ENCODE data around the gene MAD1L1. TPM values are rescaled to one million over a fixed set of nuclear protein-coding genes. Genes with fewer than 3 reads are reported as not detected.

MAD1L1 gene
- total and polyA plus RNA-seq, 4 donors = 43.0 to 54.9 (median 49.9) TPM

DNA sequence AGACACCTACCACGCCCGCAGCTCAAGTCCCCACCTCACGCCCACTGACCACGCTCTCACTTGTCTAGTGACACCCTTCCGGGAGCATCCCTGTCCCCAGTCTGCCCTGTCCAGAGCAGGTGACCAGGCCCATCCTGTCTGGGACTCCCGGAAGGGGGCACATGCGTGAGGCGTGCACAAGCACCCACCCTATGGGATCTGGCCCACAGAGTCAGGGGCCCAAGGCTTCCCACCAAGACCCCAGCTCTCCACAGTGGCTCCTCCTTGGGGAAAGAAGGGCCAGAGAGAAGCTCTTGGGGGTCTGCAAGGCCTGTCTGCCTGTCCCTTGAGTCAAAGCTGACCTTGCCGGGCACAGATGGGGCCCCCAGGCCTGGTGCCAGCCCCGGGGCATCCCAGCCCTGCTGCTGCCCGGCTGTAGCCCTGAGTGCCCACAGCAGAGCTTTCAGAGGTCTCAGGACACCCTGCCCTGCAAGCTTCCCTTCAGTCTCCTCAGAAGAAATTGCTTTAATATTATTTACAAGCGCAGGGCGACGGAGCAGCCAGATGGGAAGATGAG lies 367.7 kb downstream of the MAD1L1 start:
- no peaks in the 10 kb centered on the region for H3K27me3 ChIP-seq (ENCODE audit: control insufficient read depth in 3 of 3, insufficient read depth in 3 of 3, low read length in 2 of 3)
- no peak overlapping the region for H3K27ac ChIP-seq (ENCODE audit: low read depth in 1 of 2, low read length in 1 of 2)
- peaks cover 0 to 10% (median 3%) of the 10 kb centered on the region in 5 donors for H3K4me1 ChIP-seq (ENCODE audit: control insufficient read depth in 5 of 5, insufficient read depth in 5 of 5, low read length in 5 of 5)
- H3K36me3 ChIP-seq (ENCODE audit: control insufficient read depth in 4 of 4, insufficient read depth in 4 of 4, low read length in 4 of 4) = peaks cover 0 to 1% (median 0%) of the 10 kb centered on the region in 4 donors
- no peak overlapping the region for H3K9ac ChIP-seq (ENCODE audit: insufficient read depth in 1 of 2, low read length in 2 of 2)
- no peak overlapping the region for H3K4me3 ChIP-seq
- H3K9me3 ChIP-seq (ENCODE audit: control insufficient read depth in 4 of 4, insufficient read depth in 3 of 4, low read length in 3 of 4) = no peaks in the 10 kb centered on the region
- 96 to 97% methylated on average over 14 of the region's 14 CpGs for WGBS, 2 donors
- ATAC-seq (ENCODE audit: insufficient read depth, low FRiP score) (peak; percentile 5), DNase-seq (no peak)
- TF ChIP-seq, protein P1, sequence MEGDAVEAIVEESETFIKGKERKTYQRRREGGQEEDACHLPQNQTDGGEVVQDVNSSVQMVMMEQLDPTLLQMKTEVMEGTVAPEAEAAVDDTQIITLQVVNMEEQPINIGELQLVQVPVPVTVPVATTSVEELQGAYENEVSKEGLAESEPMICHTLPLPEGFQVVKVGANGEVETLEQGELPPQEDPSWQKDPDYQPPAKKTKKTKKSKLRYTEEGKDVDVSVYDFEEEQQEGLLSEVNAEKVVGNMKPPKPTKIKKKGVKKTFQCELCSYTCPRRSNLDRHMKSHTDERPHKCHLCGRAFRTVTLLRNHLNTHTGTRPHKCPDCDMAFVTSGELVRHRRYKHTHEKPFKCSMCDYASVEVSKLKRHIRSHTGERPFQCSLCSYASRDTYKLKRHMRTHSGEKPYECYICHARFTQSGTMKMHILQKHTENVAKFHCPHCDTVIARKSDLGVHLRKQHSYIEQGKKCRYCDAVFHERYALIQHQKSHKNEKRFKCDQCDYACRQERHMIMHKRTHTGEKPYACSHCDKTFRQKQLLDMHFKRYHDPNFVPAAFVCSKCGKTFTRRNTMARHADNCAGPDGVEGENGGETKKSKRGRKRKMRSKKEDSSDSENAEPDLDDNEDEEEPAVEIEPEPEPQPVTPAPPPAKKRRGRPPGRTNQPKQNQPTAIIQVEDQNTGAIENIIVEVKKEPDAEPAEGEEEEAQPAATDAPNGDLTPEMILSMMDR (IDR thresholded peaks at IDR 0.05; ENCODE audit: control extremely low read depth, extremely low read depth) = no peak

DNA sequence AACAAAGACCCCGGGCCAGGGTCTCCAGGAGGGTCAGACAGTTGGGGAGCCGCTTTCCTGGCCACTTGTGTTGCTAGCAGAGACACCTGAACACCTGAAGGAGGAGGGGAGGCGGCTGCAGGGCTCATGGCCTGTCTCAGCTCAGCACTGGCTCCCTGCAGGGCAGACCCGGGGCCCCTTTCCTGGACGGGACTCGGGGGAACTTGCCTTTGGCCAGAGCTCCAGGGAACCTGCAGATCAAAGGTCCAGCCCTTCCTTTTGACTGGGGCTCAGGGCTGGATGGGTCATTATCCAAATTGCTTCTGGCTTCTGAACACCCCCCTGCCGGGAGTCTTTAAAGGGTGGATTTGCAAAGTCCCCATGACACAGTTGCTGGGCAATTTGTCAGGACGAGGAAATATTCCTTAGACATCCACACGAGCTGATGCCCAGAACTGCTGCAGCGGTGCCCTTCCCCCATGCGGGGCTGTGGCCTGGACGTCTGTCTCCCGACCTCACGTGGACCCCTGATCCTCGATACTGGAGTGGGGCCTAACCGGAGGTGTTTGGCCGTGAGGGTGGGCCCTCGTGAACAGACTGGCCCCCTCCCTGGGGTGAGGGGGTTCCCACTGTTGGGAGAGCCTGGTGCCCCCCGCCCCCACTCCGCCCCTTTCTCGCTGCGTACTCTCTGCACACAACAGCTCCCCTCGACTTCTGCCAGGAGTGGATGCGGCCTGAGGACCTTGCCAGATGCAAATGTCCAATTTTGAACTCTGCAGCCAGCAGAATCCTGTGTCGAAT lies 368.4 kb downstream of the MAD1L1 start:
- no peak overlapping the region for H3K9ac ChIP-seq (ENCODE audit: insufficient read depth in 1 of 2, low read length in 2 of 2)
- DNase-seq (no peak), ATAC-seq (ENCODE audit: insufficient read depth, low FRiP score) (no peak)
- no peak overlapping the region for H3K27ac ChIP-seq (ENCODE audit: low read depth in 1 of 2, low read length in 1 of 2)
- H3K36me3 ChIP-seq (ENCODE audit: control insufficient read depth in 4 of 4, insufficient read depth in 4 of 4, low read length in 4 of 4) = peaks cover 0 to 1% (median 0%) of the 10 kb centered on the region in 4 donors
- TF ChIP-seq, protein P1 (IDR thresholded peaks at IDR 0.05; ENCODE audit: control extremely low read depth, extremely low read depth) = no peak
- H3K4me1 ChIP-seq (ENCODE audit: control insufficient read depth in 5 of 5, insufficient read depth in 5 of 5, low read length in 5 of 5) = peaks cover 0 to 10% (median 0%) of the 10 kb centered on the region in 5 donors
- no peak overlapping the region for H3K4me3 ChIP-seq
- no peaks in the 10 kb centered on the region for H3K27me3 ChIP-seq (ENCODE audit: control insufficient read depth in 3 of 3, insufficient read depth in 3 of 3, low read length in 2 of 3)
- no peaks in the 10 kb centered on the region for H3K9me3 ChIP-seq (ENCODE audit: control insufficient read depth in 4 of 4, insufficient read depth in 3 of 4, low read length in 3 of 4)
- 90% methylated on average over 25 of the region's 25 CpGs for WGBS, 2 donors

DNA sequence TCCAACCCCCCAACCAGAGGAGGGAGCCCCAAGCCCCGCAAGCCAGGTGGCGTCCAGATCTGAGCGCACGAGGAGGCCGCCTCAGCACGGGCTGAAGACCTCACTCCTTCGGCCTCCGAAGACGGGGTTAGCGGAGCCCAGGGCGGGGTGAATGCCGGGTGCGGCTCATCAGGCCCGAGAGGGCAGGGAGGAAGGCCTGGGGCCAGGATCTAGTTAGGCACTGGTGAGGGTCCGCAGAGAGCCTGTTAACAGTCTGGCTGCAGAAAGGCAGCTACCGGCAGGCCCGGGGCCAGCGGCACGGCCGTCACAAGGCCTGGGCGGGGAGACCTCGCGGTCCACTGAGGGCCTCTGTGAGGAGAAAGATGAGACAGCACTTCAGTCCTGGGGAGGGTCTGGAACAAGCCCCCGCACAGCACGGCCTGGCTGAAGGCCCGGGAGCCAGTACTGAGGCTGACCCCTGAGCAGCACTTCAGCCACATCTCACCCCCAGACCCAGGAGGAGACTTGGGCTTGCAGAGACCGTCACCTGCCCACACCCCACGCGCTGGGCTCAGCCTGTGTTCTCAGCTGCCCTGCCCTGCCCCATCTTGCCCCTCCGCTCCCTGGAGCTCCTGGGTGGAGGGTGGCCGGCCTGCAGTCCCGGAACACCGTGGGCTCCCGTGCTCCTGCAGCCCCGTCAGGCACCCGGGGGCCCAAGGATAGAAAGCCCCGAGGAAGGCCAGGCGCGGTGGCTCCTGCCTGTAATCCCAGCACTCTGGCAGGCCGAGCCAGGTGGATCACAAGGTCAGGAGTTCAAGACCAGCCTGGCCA lies 369.4 kb downstream of the MAD1L1 start:
- TF ChIP-seq, protein P1 (IDR thresholded peaks at IDR 0.05; ENCODE audit: control extremely low read depth, extremely low read depth) = no peak
- no peaks in the 10 kb centered on the region for H3K27me3 ChIP-seq (ENCODE audit: control insufficient read depth in 3 of 3, insufficient read depth in 3 of 3, low read length in 2 of 3)
- DNase-seq (no peak), ATAC-seq (ENCODE audit: insufficient read depth, low FRiP score) (no peak)
- H3K9ac ChIP-seq (ENCODE audit: insufficient read depth in 1 of 2, low read length in 2 of 2) = no peak overlapping the region
- no peak overlapping the region for H3K27ac ChIP-seq (ENCODE audit: low read depth in 1 of 2, low read length in 1 of 2)
- H3K4me1 ChIP-seq (ENCODE audit: control insufficient read depth in 5 of 5, insufficient read depth in 5 of 5, low read length in 5 of 5) = peaks cover 0 to 12% (median 0%) of the 10 kb centered on the region in 5 donors
- WGBS, 2 donors = 95% methylated on average over 39 to 40 of the region's 40 CpGs
- no peak overlapping the region for H3K4me3 ChIP-seq
- H3K9me3 ChIP-seq (ENCODE audit: control insufficient read depth in 4 of 4, insufficient read depth in 3 of 4, low read length in 3 of 4) = no peaks in the 10 kb centered on the region
- H3K36me3 ChIP-seq (ENCODE audit: control insufficient read depth in 4 of 4, insufficient read depth in 4 of 4, low read length in 4 of 4) = peaks cover 0 to 1% (median 0%) of the 10 kb centered on the region in 4 donors
